ENCODE measurements around the gene WDR91.
"Not testable (repeated sequence)": the region's sequence is repeated elsewhere in the genome, so short reads cannot be mapped to it uniquely, and the experiment has no call there.

Gene WDR91

GRCh38 chr7:135175931-135176330 is 35.4 kb downstream of the WDR91 start:
- no peak for DNase-seq

- DNase-seq = no peak
Observed at GRCh38 chr7:135174941-135175340, 36.4 kb downstream of the WDR91 start.

GRCh38 chr7:135173916-135174315 is 37.4 kb downstream of the WDR91 start:
- DNase-seq = not testable (repeated sequence)

GRCh38 chr7:135171581-135172291 is 39.6 kb downstream of the WDR91 start:
- DNase-seq = not testable (repeated sequence)

- DNase-seq = not testable (repeated sequence)
Observed at GRCh38 chr7:135170998-135171481, 40.3 kb downstream of the WDR91 start.

GRCh38 chr7:135170274-135170997 is 40.9 kb downstream of the WDR91 start, which contains the start of gene CYREN:
CYREN (minus strand) TSS chr7:135170707; CDS start chr7:135168922, 1,785 bp downstream.
- DNase-seq = peak; percentile 92

GRCh38 chr7:135169964-135170273 is 41.4 kb downstream of the WDR91 start:
- no peak for DNase-seq

GRCh38 chr7:135169141-135169963 is 42.0 kb downstream of the WDR91 start:
- DNase-seq = no peak

- no peak for DNase-seq
Observed at GRCh38 chr7:135168489-135169140, 42.7 kb downstream of the WDR91 start.

- DNase-seq = no peak
Observed at GRCh38 chr7:135168001-135168400, 43.3 kb downstream of the WDR91 start.

- DNase-seq = no peak
Observed at GRCh38 chr7:135167365-135167917, 43.9 kb downstream of the WDR91 start.

- DNase-seq = no peak
Observed at GRCh38 chr7:135166338-135166990, 44.9 kb downstream of the WDR91 start.

GRCh38 chr7:135165862-135166261 is 45.5 kb downstream of the WDR91 start:
- DNase-seq = no peak

GRCh38 chr7:135164357-135165061 is 46.8 kb downstream of the WDR91 start:
- DNase-seq = no peak

GRCh38 chr7:135162382-135163001 is 48.8 kb downstream of the WDR91 start:
- no peak for DNase-seq

- DNase-seq = no peak
Observed at GRCh38 chr7:135161669-135162068, 49.7 kb downstream of the WDR91 start.

GRCh38 chr7:135160858-135161653 is 50.3 kb downstream of the WDR91 start:
- DNase-seq = no peak

GRCh38 chr7:135160098-135160857 is 51.0 kb downstream of the WDR91 start:
- DNase-seq = no peak

All from NCI-H2107 (cell line).